Cardiac muscle cell (in vitro differentiated cells and primary cell): ENCODE data around the gene RGS3. TPM values are rescaled to one million over a fixed set of nuclear protein-coding genes. Genes with fewer than 3 reads are reported as not detected.

ENCODE experiments used
- DNase-seq, 2 donors: peaks; one replicate each; pipeline versions ENCODE4 v3.0.0 to v3.0.0-alpha.2; 2010 to 2017; ENCODE audit warnings: low read depth in 1 of 2, low spot score in 1 of 2
- H3K27ac ChIP-seq: fragments of 200-600 bp; sonication (generic); 2 replicates; pipeline ENCODE4 v1.5.1; 2016
- H3K27me3 ChIP-seq: fragments of 200-600 bp; sonication (generic); 2 replicates; pipeline ENCODE4 v1.6.0; 2016; ENCODE audit warnings: control low read depth
- H3K36me3 ChIP-seq: fragments of 200-600 bp; sonication (generic); 2 replicates; pipeline ENCODE4 v1.5.1; 2016; ENCODE audit warnings: control low read depth
- H3K4me1 ChIP-seq: fragments of 200-600 bp; sonication (generic); 2 replicates; pipeline ENCODE4 v1.8.1; 2017; ENCODE audit warnings: low read depth, mild to moderate bottlenecking, mixed run types
- H3K4me3 ChIP-seq: fragments of 200-600 bp; sonication (generic); 2 replicates; pipeline ENCODE4 v1.5.1; 2016; ENCODE audit warnings: mild to moderate bottlenecking
- H3K9me3 ChIP-seq: fragments of 200-600 bp; sonication (generic); 2 replicates; pipeline ENCODE4 v1.5.1; 2017; ENCODE audit warnings: low read depth, mild to moderate bottlenecking, control low read depth
- polyA plus RNA-seq: library from polyadenylated mRNA; unstranded; fragments of >200 nt; fragmentation: Nextera tagmentation; extraction: Ambion mirVana; gene quantifications from 2 replicates; pipeline ENCODE4 v1.2.1, GENCODE V29; 2016
- total RNA-seq: library from RNA; depleted of rRNA; stranded (reverse); fragments of >200 nt; gene quantifications from 2 replicates; pipeline ENCODE4 v1.2.3, GENCODE V29; 2016
- TF ChIP-seq, protein P1 (sequence below): IDR thresholded peaks from 2 replicates; pipeline ENCODE4 v1.5.1; 2012; ENCODE audit warnings: low read depth, mild to moderate bottlenecking, low read length

RGS3 gene
- total and polyA plus RNA-seq, 2 experiments from 2014 or later: 94.7 to 126 TPM

DNA sequence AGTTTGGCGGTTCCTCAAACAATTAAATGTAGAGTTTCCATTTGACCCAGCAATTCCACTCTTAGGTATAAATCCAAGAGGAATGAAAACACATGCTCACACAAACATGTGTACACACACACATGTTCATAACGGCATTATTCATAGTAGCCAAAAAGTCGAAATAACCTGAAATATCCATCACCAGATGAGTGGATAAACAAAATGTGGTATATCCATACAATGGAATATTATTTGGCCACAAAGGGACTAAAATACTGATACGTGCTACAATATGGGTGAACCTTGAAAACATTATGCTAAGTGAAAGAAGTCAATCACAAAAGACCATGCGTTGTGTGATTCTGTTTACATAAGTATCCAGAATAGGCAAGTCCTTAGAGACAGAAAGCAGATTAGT is 8.7 kb downstream of the RGS3 start:
- DNase-seq: no peak
- no peaks in the 10 kb centered on the region for H3K27me3 ChIP-seq
- no peaks in the 10 kb centered on the region for H3K36me3 ChIP-seq
- TF ChIP-seq, protein P1, sequence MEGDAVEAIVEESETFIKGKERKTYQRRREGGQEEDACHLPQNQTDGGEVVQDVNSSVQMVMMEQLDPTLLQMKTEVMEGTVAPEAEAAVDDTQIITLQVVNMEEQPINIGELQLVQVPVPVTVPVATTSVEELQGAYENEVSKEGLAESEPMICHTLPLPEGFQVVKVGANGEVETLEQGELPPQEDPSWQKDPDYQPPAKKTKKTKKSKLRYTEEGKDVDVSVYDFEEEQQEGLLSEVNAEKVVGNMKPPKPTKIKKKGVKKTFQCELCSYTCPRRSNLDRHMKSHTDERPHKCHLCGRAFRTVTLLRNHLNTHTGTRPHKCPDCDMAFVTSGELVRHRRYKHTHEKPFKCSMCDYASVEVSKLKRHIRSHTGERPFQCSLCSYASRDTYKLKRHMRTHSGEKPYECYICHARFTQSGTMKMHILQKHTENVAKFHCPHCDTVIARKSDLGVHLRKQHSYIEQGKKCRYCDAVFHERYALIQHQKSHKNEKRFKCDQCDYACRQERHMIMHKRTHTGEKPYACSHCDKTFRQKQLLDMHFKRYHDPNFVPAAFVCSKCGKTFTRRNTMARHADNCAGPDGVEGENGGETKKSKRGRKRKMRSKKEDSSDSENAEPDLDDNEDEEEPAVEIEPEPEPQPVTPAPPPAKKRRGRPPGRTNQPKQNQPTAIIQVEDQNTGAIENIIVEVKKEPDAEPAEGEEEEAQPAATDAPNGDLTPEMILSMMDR: no peak
- no peaks in the 10 kb centered on the region for H3K4me1 ChIP-seq
- no peak overlapping the region for H3K27ac ChIP-seq
- no peak overlapping the region for H3K4me3 ChIP-seq
- H3K9me3 ChIP-seq: no peaks in the 10 kb centered on the region

GRCh38 chr9:113474360-113475028 is 11.0 kb downstream of the RGS3 start:
- TF ChIP-seq, protein P1: no peak
- DNase-seq: no peak

DNA sequence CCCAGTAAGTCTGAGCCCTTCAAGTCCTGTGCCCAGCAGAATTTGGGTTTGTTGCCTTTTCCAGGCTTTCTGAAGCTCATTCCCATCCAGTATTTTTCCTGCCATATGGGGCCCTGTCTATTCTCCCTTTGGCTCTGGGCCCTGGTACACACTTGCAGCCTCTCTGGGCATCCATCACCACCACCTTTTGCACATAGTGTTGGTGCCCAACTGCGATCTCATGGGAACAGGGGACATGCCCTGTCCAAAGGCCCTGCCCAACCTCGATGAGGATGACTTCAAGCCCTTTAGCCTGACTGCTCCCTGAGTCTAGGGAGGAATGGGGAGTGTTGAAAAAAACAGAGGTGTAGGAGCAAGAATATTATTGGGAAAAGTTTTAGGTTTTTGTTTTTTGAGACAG is 11.5 kb downstream of the RGS3 start:
- TF ChIP-seq, protein P1: no peak
- Histone ChIP-seq H3K27ac (no peak overlapping the region), H3K36me3 (no peaks in the 10 kb centered on the region), H3K4me3 (no peak overlapping the region), H3K9me3 (no peaks in the 10 kb centered on the region), H3K27me3 (no peaks in the 10 kb centered on the region), H3K4me1 (no peaks in the 10 kb centered on the region)
- no peak for DNase-seq

More at GRCh38 chr9:113474360-113475028, 11.0 kb downstream of the RGS3 start:
- Histone ChIP-seq H3K27me3 (no peaks in the 10 kb centered on the region), H3K4me1 (no peaks in the 10 kb centered on the region), H3K36me3 (no peaks in the 10 kb centered on the region), H3K9me3 (no peaks in the 10 kb centered on the region), H3K27ac (no peak overlapping the region), H3K4me3 (no peak overlapping the region)

DNA sequence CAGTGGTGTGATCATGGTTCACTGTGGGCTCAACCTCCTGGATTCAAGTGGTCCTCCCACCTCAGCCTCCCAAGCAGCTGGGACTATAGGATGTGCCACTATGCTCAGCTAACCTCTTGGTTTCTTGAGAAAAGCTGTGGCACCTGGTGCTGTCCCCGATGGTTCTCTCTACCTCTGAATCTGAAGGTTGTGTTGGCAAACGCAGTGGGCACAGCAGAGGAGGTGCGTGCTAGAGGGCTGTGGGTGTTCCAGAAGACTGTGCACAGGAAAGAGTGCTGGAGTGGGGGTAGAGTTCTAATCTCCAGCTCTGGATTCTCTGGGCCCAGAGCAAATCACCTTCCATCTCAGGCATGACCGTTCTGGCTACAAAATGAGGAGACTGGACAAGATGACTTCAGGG is 12.5 kb downstream of the RGS3 start:
- no peak for DNase-seq
- TF ChIP-seq, protein P1: no peak

GRCh38 chr9:113476511-113476916 is 13.0 kb downstream of the RGS3 start:
- Histone ChIP-seq H3K27me3 (no peaks in the 10 kb centered on the region), H3K4me3 (no peak overlapping the region), H3K9me3 (no peaks in the 10 kb centered on the region), H3K36me3 (no peaks in the 10 kb centered on the region), H3K4me1 (no peaks in the 10 kb centered on the region), H3K27ac (no peak overlapping the region)
- TF ChIP-seq, protein P1: no peak
- no peak for DNase-seq

More for the DNA sequence above, 12.5 kb downstream of the RGS3 start:
- Histone ChIP-seq H3K27me3 (no peaks in the 10 kb centered on the region), H3K9me3 (no peaks in the 10 kb centered on the region), H3K27ac (no peak overlapping the region), H3K4me1 (no peaks in the 10 kb centered on the region), H3K4me3 (no peak overlapping the region), H3K36me3 (no peaks in the 10 kb centered on the region)
